Right forelimb (tissue), 1 donor: ENCODE data around the gene ACAD10.
"Not testable (repeated sequence)": the region's sequence is repeated elsewhere in the genome, so short reads cannot be mapped to it uniquely, and the experiment has no call there.

Experiments used
- DNase-seq: peaks from one replicate; pipeline ENCODE4 v3.0.0-alpha.2; 2018

Gene ACAD10

DNA sequence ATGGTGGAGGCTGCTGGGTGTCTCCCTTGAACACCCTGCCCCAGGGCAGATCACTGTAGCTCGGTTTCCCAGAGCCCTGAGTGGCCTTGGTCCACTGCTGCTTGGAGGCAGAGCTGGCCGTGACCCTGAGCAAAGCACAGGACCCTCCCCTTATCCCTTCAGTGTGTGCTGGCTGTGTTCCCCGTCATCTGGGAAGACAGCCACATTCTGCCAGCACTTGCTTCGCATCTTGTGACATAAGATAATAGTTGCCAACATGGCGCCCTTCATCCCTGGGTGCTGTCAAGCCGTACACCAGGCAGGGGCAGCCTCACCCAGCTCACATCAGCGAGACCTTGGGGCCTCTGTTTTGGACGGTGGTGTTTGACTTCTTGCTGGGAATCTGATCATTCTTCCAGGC, 68.8 kb downstream of the ACAD10 start:
- DNase-seq, result no peak

DNA sequence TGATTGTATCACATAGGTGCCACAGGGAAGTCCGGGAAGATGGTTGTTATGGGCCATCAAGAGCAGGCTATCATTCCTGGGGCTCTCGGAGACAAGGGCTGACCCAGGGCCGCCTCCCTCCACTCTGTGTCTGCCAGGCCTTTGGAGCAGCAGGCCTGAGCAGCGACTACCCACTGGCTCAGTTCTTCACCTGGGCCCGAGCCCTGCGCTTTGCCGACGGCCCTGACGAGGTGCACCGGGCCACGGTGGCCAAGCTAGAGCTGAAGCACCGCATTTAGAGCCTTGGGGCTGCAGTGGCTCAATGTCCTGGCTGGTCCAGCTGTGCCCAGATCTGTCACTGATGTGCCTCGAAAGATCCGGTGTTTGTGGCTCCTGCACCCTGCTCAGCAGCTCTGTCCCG, 70.3 kb downstream of the ACAD10 start:
- no peak for DNase-seq

DNA sequence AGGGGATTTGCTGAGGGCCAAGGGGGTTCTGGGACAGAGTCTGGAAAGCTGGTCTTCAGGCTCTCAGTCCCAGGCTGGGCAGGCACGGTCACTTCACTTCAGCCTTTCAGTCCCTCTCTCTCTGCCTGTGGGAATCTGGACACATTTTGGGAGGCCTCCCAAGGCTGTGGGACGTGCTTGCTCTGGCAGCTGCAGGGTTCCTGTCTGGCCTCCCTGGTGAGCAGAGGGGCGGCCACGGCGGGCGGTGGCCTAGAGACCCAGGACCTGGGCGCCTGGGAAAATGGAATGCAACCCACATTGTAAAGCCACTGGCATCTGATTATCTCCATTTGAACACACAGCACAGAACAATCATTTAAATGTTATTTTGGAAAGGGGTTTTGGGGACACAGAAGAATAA, 70.8 kb downstream of the ACAD10 start:
- no peak for DNase-seq

DNA sequence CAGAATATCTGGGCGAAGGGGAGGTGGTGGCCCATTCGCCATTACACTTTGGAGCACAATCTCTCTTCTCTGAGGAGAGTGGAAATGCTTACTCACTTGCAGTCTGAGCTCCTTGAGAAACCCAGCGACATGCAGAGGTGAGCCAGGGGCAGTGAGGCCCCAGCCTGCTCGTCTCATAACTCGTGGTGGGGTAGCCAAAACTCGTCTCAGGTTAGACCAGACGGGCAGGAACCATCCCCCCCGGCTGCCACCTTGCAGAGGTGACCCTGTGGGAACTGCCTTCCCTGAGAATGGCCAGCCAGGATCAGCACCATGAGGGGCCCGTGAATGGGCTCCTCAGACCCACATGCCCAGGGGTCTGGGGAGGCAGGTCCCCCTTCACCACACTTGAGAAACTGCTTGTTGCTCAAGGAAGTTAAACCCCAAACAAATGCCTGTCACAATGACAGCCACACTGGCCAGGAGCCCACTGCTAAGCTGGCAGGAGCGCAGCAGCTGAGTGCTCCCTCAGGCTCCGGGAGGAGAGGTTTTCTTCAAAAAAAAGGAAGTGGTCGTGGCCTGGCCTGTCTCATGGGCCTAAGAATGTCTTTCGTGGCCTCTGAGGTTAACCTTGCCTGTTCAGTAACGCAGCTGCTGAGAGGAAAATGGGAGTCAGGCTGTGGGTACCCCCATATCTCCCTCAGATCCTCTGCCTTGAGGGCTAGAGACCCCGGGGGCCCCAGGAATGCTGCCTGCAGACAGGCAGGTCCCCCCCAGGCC, 71.7 kb downstream of the ACAD10 start:
- no peak for DNase-seq

DNA sequence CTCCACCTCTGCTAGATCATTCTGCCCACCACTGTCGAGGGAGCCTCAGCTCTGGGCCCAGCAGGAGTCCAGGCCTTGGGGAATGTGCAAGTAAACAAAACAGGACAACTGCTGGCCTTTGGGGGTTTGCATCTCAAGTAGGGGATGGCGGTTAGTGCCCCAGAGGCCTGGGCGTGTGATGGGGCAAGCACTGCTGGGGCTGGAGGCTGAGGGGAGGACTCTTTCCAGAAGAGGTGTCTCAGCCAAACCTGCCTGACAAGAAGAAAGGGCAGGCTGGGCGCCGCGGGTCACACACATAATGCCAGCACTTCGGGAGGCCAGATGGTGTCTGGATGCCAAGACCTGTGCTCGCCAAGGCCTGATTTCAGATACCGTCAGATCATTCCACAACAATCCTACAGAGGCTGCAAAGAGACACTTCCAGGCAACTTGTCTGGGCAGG, 72.3 kb downstream of the ACAD10 start:
- DNase-seq, result no peak

DNA sequence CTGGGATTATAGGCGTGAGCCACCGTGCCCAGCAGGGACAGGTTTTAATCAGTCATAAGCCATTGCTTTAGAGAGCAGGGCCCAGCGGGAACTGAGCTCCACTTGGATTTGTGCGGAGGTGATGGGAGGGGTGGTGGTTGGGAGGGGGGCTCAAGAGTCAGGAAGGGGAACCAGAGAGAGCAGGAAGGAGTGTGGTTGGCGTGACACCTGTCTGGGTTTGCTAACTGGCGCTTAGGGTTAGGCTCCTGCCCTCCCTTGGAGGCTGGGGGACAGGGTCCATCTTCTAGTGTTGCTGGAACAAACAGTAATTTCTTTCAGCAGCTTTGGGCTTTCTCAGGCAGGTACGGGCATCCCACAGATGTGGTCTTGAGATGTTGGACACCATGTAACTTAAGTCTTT, 73.4 kb downstream of the ACAD10 start:
- no peak for DNase-seq

DNA sequence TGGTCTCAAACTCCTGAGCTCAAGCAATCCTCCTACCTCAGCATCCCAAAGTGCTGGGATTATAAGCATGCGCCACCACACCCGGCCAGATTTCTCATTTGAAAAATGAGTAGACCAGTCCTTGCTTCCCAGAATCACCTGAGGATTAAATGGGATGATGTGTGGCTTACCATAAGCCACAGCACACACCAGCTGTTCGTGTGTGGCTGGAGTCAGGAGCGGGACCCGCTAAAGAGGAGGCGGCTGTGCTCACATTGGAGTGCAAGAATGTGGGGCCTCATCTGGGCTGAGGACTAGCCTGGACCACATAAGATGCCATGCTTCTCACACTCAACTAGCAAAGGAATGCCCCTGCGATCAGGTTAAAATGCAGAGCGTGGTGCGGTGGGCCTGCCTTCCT, 74.1 kb downstream of the ACAD10 start:
- DNase-seq, result no peak

DNA sequence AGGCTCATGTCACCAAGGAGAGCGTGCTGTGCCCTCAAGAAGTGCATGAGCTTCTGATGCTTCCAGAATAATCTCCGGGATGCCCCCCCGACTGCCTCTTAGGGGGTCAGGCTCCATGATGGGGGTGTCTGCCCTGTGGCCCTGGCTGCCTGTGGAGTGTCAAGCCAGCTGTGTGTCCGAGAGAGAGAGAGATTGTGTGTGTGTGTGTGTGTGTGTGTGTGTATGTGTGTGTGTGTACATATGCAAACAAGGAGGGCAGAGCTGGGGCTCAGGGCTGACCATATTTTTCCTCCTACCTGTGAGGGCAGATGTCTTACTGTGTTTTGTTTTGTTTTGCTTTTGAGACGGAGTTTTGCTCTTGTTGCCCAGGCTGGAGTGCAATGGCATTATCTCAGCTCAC, 75.2 kb downstream of the ACAD10 start:
- DNase-seq, result no peak

DNA sequence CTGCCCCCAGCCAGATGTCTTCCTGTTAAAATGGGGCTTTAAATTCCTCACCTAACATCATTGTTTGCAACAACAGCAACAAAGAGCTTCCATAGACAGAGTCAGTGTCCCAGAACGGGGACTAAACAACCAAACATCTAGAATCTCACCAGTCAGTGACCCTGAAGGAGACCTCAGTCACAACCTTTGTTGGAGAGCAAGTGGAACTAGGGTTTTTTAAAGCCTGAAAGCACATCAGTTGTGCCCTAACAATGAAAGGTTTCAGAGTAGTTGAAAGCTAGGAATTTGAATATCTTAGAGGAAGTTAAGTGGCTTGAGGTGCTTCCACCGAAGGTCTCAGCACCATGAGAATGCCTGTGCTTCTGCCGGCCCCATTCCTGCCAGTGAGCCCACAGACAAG, 75.9 kb downstream of the ACAD10 start:
- no peak for DNase-seq

DNA sequence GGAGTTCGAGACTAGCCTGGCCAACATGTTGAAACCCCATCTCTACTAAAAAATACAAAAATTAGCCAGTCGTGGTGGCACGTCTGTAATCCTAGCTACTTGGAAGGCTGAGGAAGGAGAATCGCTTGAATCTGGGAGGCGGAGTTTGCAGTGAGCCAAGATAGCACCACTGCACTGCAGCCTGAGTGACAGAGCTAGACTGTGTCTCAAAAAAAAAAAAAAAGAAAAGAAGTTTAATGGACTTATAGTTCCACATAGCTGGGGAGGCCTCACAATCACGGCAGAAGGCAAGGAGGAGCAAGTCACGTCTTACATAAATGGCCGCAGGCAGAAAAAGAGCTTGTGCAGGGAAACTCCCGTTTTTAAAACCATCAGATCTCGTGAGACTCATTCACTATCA, 77.7 kb downstream of the ACAD10 start:
- not testable (repeated sequence) for DNase-seq

DNA sequence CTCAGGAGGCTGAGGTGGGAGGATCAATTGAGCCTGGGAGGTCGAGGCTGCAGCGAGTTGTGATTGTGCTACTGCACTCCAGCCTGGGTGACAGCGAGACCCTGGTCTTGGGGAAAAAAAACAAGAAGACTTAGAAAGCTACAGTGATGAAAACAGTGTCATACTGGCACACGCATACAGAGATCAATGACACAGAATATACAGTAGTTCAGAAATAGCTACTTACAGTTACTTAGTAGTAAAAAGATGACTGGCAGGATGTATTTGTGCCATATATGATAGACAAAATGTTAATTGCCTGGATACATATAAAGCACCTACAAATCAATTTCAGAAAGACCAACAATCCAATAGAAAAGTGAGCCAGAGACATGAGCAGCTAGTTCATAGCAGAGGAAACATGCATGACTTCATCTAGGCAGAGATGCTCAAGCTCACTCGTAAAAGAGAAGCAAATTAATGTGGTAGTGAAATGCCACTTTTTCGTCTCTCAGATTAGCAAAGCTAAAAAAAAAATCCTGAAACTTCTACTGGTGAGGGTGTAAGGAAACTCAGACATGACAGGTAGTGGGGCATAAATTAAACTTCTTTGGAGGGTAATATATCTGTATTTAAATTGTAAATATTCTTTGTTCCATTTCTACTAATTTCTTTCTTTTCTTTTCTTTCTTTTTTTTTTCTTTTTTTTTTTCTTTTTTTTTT, 78.4 kb downstream of the ACAD10 start:
- DNase-seq, result no peak

DNA sequence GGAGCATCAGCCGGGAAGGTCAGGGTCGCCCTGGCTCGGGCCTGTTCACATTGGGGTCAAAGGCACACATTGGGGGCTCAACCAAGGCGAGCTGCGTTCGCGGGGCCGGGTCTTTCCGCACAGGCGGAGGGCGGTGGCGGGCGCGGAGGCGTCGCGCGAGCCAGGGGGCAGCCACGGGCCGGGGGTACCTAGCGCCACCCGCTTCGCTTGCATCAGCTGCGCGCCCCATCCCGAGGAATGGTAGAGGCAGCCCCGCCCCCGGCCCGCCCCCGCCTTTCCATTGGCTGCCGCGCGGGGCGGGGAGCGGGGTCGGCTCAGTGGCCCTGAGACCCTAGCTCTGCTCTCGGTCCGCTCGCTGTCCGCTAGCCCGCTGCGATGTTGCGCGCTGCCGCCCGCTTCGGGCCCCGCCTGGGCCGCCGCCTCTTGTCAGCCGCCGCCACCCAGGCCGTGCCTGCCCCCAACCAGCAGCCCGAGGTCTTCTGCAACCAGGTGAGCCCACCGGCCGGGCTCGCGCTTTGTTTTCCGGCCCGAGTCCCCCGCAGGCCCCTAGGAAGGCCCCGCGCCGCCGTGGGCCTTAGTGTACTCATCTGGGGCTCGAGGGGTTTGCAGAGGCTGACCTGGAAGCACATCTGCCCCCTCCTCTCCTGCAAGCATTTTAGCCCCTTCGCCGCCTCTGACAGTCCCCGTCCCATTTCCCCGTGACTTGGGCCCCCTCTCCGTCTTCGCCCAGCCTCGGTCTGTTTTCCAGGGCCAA, 80.9 kb downstream of the ACAD10 start, which contains the start of gene ALDH2:
ALDH2 (plus strand) TSS at position 326 of the 754 bp plus-strand sequence; CDS start at position 376, 50 bp downstream.
- DNase-seq, result peak; percentile 85

DNA sequence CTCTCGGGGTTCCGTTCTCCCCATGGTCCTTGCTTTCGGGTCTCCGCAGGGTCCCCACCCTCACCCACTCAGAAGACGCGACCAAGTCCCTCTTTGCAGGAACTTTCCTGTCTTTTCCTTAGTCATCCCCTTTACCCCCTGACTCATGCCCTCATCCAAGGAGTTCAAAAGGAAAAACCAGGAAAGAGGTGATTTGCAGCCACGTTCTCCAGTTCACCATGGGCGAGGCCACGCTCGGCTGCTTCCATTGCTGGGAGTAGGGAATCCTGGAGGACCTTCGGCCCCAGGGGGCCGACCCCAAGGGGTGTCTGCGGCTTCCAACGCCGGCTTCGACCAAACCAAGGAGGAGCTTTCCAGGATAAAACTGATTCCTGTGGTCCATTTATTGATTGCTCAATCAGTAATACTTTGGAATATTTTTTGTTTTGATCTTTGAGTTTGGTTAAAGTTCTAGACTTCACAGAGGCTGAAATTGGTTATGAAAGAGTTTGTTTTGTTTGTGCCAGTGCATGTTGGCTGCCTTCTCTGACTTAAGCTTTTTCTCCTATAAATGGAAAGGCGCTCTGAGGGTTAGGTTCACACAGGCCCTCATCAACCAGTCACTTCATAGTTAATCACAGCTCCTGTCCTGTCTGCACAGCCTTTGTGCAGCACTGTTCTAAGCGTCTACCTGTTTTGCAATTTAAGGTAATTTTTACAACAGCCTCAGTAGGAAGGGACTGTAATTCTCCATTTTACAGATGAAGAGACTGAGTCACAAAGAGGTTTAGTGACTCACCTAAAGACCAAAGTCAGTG, 81.7 kb downstream of the ACAD10 start:
- DNase-seq, result no peak

DNA sequence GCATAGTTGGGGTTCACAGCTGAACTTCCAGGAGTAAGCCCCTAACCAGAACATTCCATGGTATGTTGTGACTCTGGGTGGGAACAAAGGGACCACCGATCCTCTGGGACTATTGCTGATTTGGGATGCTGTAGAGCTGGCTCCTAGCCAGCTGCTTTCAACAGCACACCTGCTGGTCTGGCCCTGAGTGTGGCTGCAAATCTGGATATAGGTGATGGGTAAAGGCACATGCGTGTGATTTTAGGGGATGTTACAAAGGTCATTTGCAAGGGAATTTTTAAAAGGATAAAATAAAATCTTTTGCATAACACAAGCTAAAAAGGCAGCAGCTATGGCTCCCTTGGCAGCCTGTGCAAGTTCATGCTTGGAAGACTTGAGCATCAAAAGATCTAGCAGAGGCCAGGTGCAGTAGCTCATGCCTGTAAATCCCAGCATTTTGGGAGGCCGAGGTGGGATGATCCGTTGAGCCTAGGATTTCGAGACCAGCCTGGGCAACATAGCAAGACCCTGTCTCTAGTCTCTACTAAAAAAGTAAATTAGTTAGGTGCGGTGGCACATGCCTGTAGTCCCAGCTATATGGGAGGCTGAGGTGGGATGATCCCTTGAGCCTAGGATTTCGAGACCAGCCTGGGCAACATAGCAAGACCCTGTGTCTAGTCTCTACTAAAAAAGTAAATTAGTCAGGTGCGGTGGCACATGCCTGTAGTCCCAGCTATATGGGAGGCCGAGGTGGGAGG, 82.5 kb downstream of the ACAD10 start:
- no peak for DNase-seq

DNA sequence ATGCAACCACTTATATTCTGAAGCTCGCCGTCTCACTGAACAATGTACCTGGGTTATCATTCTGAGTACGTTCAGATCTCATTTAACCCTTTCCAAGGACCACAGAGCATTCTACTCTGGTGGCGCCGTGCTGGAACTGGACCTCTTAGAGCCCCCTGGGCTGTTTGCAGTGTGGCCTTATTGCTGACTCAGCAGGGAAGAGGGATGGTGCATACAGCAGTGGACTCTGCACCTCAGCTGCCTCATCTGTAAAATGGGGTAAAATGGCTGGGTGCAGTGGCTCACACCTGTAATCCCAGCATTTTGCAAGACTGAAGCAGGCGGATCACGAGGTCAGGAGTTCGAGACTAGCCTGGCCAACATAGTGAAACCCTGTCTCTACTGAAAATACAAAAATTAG, 83.7 kb downstream of the ACAD10 start:
- no peak for DNase-seq

DNA sequence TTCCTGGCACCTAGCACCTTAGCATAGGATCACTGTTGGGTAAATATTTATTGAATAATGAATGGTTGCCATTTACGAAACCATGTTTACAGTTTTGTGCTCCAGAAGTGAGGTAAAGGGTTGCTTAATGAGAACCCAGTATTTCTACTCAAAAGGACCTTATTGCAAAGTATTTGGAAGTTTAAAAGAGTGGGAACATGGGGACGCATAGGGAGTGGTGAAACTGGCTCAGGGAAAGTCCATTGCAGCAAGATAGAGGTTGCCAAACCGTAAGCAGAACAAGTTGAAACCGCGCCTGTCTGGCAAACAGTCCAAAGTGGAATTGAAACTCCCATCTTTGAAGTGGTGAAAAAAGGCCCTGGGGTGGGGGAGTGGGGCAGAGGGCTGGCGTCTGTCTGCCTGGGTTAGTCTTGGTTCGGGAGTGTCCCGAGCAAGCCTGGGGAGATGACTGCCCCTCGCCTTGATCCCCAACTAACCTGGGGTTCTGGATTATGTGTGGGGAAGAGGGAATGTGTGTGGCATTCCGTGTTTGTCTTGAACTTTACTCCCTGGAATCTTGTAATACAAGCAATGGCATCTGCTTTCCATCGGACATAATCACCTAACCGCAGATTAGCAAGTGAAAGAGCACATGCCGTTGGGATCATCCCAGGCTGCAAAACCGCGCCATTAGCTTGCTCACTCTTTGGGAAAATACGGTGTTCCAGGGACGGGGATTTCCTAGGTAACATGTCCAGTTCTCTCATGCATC, 88.1 kb downstream of the ACAD10 start:
- DNase-seq, result peak; percentile 73

DNA sequence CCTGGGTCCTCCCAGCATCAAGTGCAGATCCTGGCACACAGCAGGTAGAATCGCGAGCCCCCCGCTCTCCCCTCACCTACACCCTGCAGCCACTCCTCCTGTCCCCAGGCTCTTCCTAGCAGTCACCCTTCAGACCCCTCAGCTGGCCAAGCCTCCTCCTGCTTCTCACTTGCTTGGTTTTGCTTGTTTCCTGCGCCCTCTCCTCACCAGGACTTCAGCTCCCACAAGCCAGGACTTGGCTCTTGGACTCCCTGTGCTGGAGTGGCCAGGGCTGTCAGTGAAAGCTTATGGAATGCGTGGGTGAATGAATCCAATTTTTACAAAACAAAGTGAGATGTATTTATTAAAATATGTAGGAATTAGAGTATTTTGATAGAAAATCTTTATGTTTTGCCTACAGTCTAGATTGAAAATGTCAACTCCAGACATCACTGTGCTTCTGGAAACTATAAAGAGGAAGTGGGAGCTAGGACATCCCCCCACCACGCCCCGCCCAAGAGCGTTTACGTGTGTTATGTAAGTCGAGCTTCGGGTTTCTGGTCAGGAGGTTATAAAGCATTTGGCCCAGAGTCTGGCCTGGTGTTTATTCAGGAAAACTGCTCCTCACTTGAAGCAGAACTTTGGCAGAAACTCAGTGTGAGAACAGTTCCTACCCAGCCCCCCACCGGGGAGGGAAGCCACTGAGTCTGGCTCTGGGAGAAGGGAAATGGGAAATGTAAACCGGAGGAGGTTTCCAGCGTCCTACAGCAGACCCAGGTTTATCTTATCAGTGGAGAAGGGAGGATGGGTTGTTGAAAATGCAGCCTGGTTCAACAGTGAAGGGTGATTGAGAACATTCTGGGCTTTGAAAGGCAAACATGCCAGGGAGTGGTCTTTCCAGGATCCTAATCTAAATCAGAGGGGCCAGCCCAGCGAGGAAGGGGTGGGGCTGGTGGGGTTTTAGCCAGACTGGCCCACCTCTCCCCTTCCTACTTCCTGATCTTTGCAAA, 89.6 kb downstream of the ACAD10 start:
- DNase-seq, result peak; percentile 81

DNA sequence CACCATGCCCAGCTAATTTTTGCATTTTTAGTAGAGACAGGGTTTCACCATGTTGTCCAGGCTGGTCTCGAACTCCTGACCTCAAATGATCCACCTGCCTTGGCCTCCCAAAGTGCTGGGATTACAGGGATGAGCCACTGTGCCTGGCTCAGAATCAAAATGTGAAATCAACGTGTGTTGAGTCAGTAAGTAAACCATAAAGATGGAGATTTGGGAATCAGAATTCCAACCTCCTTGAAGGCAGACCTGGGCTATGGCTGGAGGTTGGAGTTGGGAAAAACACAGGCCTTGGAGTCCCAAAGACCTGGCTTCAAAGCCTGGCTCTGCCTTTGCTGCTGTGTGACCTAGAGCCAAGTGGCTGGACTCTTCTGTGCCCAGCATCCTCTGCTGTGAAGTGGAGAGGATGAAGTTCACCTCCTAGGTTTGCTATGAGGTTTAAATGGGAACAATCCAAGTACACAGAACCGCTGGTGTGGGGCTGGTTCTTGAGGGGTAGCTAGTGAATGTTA, 91.0 kb downstream of the ACAD10 start:
- DNase-seq, result no peak

DNA sequence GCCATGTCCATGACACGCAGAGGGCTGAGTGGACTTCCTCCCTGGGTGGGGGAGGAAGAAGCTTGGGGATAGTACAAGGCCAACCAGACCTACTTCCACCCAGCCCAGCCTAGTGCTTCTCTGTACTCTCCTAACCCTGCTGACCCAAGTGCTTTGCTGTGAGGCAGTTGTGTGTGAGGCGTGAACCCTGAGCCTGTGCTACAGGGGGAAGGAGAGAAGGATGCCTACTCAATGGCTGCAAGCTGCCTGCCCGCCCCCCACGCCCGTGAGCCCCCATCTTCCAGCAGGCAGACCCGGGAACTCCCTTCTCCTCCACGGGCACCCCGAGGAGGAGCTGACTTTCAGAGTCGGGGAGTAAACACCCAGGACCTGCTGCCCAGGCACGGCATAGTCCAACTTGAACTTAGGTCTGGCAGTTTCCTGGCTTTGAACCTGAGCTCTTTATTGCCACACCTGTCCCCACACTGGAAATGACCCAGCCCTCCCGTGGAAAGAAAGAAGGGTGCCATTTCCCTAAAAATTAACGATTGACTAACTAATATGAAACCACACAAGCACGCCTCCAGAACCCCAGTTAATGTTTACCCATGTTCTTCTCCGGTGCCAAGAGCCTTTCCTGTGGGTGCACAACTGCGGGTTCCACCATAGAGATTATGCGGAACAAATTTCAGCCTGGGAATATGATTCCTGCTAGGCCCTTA, 91.6 kb downstream of the ACAD10 start:
- no peak for DNase-seq
